Lower leg skin (tissue), 4 donors: ENCODE data around the gene KCNMB1. TPM values are rescaled to one million over a fixed set of nuclear protein-coding genes. Genes with fewer than 3 reads are reported as not detected.

Experiments used
- DNase-seq, 2 donors: peaks; one replicate each; pipeline ENCODE4 v3.0.0-alpha.2; 2019; ENCODE audit warnings: low spot score in 2 of 2
- H3K4me3 ChIP-seq: fragments of 200-600 bp; sonication (generic); 2 replicates; pipeline ENCODE4 v1.5.1; 2017; ENCODE audit warnings: mild to moderate bottlenecking, low read depth; ENCODE audit not compliant: poor library complexity, severe bottlenecking
- POLR2A ChIP-seq, 2 donors: fragments of 450-650 bp; IDR thresholded peaks; one replicate each; pipeline ENCODE4 v1.6.1; 2016 to 2017; ENCODE audit warnings: antibody characterized with exemption in 2 of 2, mild to moderate bottlenecking in 1 of 2, moderate library complexity in 1 of 2
- WGBS, 2 donors: methylation state at CpG; one replicate each; pipeline ENCODE4 v1.1.5; 2018; 5-methylcytosine and 5-hydroxymethylcytosine counted together
- intact Hi-C: fragments of 100-400 bp; cut with DNase I; formaldehyde crosslinking; loops from one replicate; pipeline ENCODE4 v1.15.0; 2023; ENCODE audit warnings: low total_unique reads
- total RNA-seq, 4 donors: library from RNA; depleted of rRNA; stranded (reverse); fragments of >200 nt; gene quantifications; one replicate each; pipeline ENCODE4 v1.1.0, GENCODE V29; 2016
- TF ChIP-seq, protein P1 (sequence below), 3 donors: fragments of 450-650 bp; IDR thresholded peaks; one replicate each; pipeline ENCODE4 v1.5.1; 2016; ENCODE audit warnings: antibody characterized with exemption in 3 of 3, mild to moderate bottlenecking in 3 of 3, moderate library complexity in 2 of 3

The KCNMB1 gene
- total RNA-seq, 4 donors from 2014 or later = 0.55 to 2.4 (median 1.1) TPM

DNA sequence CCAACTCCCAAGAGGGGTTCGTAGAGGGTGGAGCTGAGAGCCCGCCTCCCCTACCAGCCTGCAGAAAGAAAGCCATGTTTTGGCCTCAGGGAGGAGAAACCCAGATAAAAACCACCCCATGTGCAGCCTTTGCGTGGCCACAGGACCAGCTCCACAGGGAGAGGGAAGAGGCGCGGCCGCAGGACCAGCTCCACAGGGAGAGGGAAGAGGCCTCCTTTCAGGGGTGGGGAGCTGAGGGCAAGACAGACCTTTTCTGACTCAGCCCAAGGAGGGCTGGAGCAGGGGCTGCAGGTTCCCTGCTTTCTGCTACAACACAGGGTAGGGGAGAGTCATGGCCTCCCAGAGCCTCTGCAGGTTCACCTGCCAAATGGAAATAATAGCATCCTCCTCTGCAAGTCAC, 37.6 kb upstream of the KCNMB1 start:
- no peak overlapping the region for H3K4me3 ChIP-seq
- DNase-seq = no peak
- 72 to 74% methylated on average over 6 of the region's 6 CpGs for WGBS, 2 donors
- TF ChIP-seq, protein P1, sequence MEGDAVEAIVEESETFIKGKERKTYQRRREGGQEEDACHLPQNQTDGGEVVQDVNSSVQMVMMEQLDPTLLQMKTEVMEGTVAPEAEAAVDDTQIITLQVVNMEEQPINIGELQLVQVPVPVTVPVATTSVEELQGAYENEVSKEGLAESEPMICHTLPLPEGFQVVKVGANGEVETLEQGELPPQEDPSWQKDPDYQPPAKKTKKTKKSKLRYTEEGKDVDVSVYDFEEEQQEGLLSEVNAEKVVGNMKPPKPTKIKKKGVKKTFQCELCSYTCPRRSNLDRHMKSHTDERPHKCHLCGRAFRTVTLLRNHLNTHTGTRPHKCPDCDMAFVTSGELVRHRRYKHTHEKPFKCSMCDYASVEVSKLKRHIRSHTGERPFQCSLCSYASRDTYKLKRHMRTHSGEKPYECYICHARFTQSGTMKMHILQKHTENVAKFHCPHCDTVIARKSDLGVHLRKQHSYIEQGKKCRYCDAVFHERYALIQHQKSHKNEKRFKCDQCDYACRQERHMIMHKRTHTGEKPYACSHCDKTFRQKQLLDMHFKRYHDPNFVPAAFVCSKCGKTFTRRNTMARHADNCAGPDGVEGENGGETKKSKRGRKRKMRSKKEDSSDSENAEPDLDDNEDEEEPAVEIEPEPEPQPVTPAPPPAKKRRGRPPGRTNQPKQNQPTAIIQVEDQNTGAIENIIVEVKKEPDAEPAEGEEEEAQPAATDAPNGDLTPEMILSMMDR (IDR thresholded peaks at IDR 0.05) = no peak
- TF ChIP-seq POLR2A (IDR thresholded peaks at IDR 0.05) = no peak
- intact Hi-C loops = no loop called here

DNA sequence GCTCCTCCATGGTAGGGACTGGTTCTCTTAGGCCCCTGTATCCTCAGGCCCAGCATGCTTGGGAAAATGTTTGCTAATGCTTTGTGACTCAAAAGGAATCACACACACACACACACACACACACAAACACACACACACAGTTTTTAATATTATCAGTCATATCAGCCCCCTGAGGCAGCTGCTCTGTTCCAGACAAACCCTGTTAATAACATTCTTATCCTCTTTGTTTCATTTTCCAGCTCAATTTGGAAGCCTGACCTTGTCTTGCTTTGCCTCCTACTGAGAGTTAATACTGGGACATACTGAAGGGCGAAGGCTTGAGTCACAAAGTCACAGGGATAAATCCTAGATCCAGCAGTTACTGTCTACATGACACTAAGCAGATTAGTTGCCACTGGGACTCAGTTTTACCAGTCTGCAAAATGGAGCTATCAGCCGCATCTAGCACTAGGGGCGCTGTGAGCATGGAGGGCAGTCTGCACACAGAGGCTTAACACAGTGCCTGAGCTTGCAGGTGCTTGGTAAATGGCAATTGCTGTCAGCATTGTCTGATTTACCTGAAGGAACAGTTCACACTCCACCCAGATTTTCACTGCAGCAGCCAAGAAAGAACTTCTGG, 37.1 kb upstream of the KCNMB1 start:
- WGBS, 2 donors = 83 to 88% methylated on average over 3 of the region's 3 CpGs

DNA sequence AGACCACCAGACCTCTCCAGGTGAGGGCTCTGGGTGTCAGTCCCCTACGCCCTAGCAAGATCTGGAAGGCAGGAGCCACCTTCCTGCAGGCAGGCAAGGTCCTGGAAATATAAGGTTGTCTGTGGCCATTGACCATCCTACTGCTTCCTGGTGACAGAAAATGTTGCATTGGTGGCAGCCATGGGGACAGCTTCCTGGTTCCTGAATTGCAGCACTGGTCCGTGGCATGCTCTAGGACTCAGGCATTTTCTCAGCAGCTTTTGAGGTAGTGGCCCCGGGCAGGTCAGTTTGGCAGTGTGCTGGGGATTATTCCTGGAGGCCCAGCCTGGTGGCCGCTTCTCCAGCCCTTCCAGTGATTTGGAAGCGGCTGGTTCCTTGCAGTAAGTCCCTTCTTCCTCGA, 36.6 kb upstream of the KCNMB1 start:
- no peak for DNase-seq
- WGBS, 2 donors = 94 to 97% methylated on average over 6 of the region's 6 CpGs
- intact Hi-C loops = no loop called here
- no peak overlapping the region for H3K4me3 ChIP-seq
- no peak for TF ChIP-seq POLR2A (IDR thresholded peaks at IDR 0.05)
- TF ChIP-seq, protein P1 (IDR thresholded peaks at IDR 0.05) = no peak

More for the DNA sequence above, 37.1 kb upstream of the KCNMB1 start:
- no peak for DNase-seq
- intact Hi-C loops = no loop called here
- H3K4me3 ChIP-seq = no peak overlapping the region
- TF ChIP-seq, protein P1 (IDR thresholded peaks at IDR 0.05) = no peak
- no peak for TF ChIP-seq POLR2A (IDR thresholded peaks at IDR 0.05)

DNA sequence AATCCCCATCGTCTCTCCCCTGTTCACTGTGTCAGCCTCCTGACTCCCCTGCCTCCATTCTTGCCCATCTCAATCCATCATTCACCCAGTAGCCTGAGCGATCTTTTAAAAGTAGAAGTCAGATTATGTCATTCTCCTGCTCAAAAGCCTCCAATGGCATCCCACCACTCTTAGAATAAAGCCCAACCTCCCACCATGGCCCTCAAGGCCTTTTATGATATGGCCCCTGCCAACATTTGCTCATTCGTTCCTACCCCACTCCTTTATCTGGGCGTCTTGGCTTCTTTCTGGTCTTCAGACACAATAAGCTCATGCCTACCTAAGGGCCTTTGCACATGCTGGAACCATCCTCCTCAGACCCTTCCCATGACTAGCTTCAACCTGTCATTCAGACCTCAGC, 35.5 kb upstream of the KCNMB1 start:
- no peak for TF ChIP-seq POLR2A (IDR thresholded peaks at IDR 0.05)
- TF ChIP-seq, protein P1 (IDR thresholded peaks at IDR 0.05) = no peak
- WGBS, 2 donors = 94 to 96% methylated on average over 4 of the region's 4 CpGs
- H3K4me3 ChIP-seq = no peak overlapping the region
- intact Hi-C loops = no loop called here
- no peak for DNase-seq

DNA sequence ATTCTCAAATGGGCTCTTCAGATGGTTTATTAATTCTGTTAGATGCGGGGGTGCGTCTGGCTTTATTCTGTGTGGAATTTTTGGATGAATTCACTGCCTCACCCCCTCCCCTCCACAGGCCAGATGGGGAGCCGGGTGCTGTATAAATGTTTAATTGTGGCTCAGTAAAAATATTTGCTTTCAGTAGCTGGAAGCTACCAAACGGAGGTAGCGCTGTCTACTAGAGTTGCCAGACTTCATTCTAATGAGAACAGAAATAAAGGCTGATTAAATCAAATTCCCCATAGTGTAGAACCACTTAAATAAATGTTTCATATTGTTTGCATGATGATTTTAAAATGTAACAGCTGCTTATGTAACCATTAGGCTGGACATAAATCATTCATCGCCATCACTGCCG, 34.5 kb upstream of the KCNMB1 start:
- no peak overlapping the region for H3K4me3 ChIP-seq
- DNase-seq = no peak
- intact Hi-C loops = no loop called here
- WGBS, 2 donors = 76 to 87% methylated on average over 7 of the region's 7 CpGs
- no peak for TF ChIP-seq POLR2A (IDR thresholded peaks at IDR 0.05)

DNA sequence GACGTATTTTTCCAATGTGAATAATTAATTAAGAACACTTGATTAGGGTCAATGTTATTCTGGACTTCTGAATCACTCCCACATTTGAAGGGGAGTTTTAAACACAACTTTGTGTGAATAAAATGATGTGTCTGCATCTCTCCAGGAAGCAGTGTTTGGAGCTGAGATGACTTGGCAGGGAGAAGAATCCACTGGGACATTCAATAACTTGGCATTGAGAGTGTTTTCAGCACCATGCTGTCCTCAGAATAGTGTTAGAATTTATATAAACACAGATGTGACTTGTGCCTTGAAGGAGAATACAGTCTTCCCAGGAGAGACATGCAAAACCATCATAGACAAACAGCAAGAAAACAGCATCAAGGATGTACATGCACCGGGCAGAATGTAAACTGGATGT, 32.7 kb upstream of the KCNMB1 start:
- WGBS, 2 donors = 50 to 59% methylated on average over 2 of the region's 2 CpGs
- TF ChIP-seq, protein P1 (IDR thresholded peaks at IDR 0.05) = no peak
- no peak for TF ChIP-seq POLR2A (IDR thresholded peaks at IDR 0.05)
- intact Hi-C loops = no loop called here
- no peak overlapping the region for H3K4me3 ChIP-seq
- no peak for DNase-seq
